Endothelial cell of umbilical vein (primary cell): ENCODE data around the gene TMEM138. TPM values are rescaled to one million over a fixed set of nuclear protein-coding genes. Genes with fewer than 3 reads are reported as not detected.

ENCODE experiments used
- BruUV-seq: library from RNA; stranded (reverse); fragments of 400-500 nt; replicated peaks from 2 replicates; lab custom pipeline; 2021; lab: Mats Ljungman, UMichigan
- CTCF ChIA-PET: fragments of 300-600, 350-600 bp; sonication (Branson Sonifier 250); formaldehyde crosslinking; loops from one replicate; lab custom pipeline; 2021; ENCODE audit warnings: antibody characterized with exemption, inconsistent platforms; lab: Charles Lee
- POLR2A ChIA-PET: fragments of 300-600, 350-600 bp; sonication (Branson Sonifier 250); formaldehyde crosslinking; loops from one replicate; lab custom pipeline; 2021; ENCODE audit warnings: antibody characterized with exemption, inconsistent platforms; lab: Charles Lee
- DNase-seq: peaks from one replicate; pipeline ENCODE4 v3.0.0-alpha.2; 2011; ENCODE audit warnings: low read depth, low spot score
- FAIRE-seq: peaks from 2 replicates; lab custom pipeline; 2011; peaks lifted over from hg19 to GRCh38; lab: Jason Lieb, UNC
- H2AFZ ChIP-seq: 2 replicates; pipeline ENCODE4 v1.6.0; 2012; ENCODE audit warnings: low read depth, low read length, control low read depth, inconsistent platforms
- H3K27ac ChIP-seq: 2 replicates; pipeline ENCODE4 v1.5.1; 2011; ENCODE audit warnings: low read depth, mild to moderate bottlenecking, control low read depth, low read length, moderate library complexity; ENCODE audit not compliant: insufficient read depth
- H3K27me3 ChIP-seq, 2 experiments: 2 replicates each; pipeline versions ENCODE4 v1.6.0 to v1.6.1; 2011; ENCODE audit warnings: low read length in 2 of 2, mixed read lengths in 1 of 2; ENCODE audit not compliant: control insufficient read depth in 2 of 2, insufficient read depth in 2 of 2
- H3K36me3 ChIP-seq, 2 experiments: 2 replicates in 1 of 2; 3 replicates in 1 of 2; pipeline ENCODE4 v1.5.1; 2011; ENCODE audit warnings: low read length in 2 of 2, mild to moderate bottlenecking in 1 of 2, moderate library complexity in 1 of 2; ENCODE audit not compliant: control insufficient read depth in 2 of 2, insufficient read depth in 2 of 2; ENCODE audit errors: extremely low read depth in 1 of 2
- H3K4me1 ChIP-seq: 3 replicates; pipeline ENCODE4 v1.5.1; 2011; ENCODE audit warnings: mild to moderate bottlenecking, low read length; ENCODE audit not compliant: control insufficient read depth, insufficient read depth; ENCODE audit errors: extremely low read depth
- H3K4me2 ChIP-seq: 2 replicates; pipeline ENCODE4 v1.6.1; 2011; ENCODE audit warnings: low read length, control low read depth, mixed read lengths; ENCODE audit not compliant: insufficient read depth
- H3K4me3 ChIP-seq, 3 experiments: fragments of 200-600 bp in 1 of 3; sonication (generic), shearing (Covaris generic) in 1 of 3; replicated peaks in 1 of 3; 2 replicates each; pipeline ENCODE4 v1.5.1; 2011 to 2016; ENCODE audit warnings: control low read depth in 3 of 3, low read length in 3 of 3, mild to moderate bottlenecking in 2 of 3, inconsistent platforms in 1 of 3, low read depth in 1 of 3, moderate library complexity in 1 of 3; ENCODE audit not compliant: insufficient read depth in 1 of 3
- H3K79me2 ChIP-seq: 2 replicates; pipeline ENCODE4 v1.6.0; 2012; ENCODE audit warnings: low read length, inconsistent platforms; ENCODE audit not compliant: control insufficient read depth, insufficient read depth
- H3K9ac ChIP-seq: replicated peaks from 2 replicates; pipeline ENCODE3; 2011; ENCODE audit warnings: low read length, control low read depth; ENCODE audit not compliant: insufficient read depth; ENCODE audit errors: extremely low read depth
- H3K9me1 ChIP-seq: replicated peaks from 3 replicates; pipeline ENCODE4 v1.6.0; 2011; ENCODE audit warnings: mild to moderate bottlenecking, low read length; ENCODE audit not compliant: control insufficient read depth, insufficient read depth; ENCODE audit errors: extremely low read depth
- H3K9me3 ChIP-seq: replicated peaks from 2 replicates; pipeline ENCODE4 v1.5.1; 2012; ENCODE audit warnings: low read length, inconsistent platforms; ENCODE audit not compliant: control insufficient read depth, insufficient read depth
- H4K20me1 ChIP-seq: replicated peaks from 2 replicates; pipeline ENCODE3; 2011; ENCODE audit warnings: mild to moderate bottlenecking, low read length; ENCODE audit not compliant: control insufficient read depth, insufficient read depth; ENCODE audit errors: extremely low read depth
- CTCF ChIP-seq, 2 donors: IDR thresholded peaks; 1 replicate in 1 of 2; 2 replicates in 1 of 2; pipeline ENCODE4 v1.5.1; 2011; ENCODE audit warnings: low read length in 2 of 2, mild to moderate bottlenecking in 2 of 2, moderate library complexity in 2 of 2, control low read depth in 1 of 2, inconsistent platforms in 1 of 2, low read depth in 1 of 2; ENCODE audit not compliant: insufficient read depth in 1 of 2; ENCODE audit errors: extremely low read depth in 1 of 2
- EZH2 ChIP-seq: IDR thresholded peaks from 2 replicates; pipeline ENCODE4 v1.6.1; 2012; ENCODE audit warnings: borderline replicate concordance, low read depth, mild to moderate bottlenecking, moderate library complexity, low read length, inconsistent platforms; ENCODE audit not compliant: severe bottlenecking
- FOS ChIP-seq: IDR thresholded peaks from 2 replicates; pipeline ENCODE4 v1.6.1; 2011; ENCODE audit warnings: mild to moderate bottlenecking, low read length, moderate library complexity, borderline replicate concordance; ENCODE audit not compliant: insufficient read depth
- GATA2 ChIP-seq: IDR thresholded peaks from 2 replicates; pipeline ENCODE4 v1.7.0; 2011; ENCODE audit warnings: low read depth, mild to moderate bottlenecking, moderate library complexity, mixed read lengths, low read length; ENCODE audit not compliant: insufficient read length, insufficient read depth
- JUN ChIP-seq: IDR thresholded peaks from 2 replicates; pipeline ENCODE4 v1.6.1; 2011; ENCODE audit warnings: borderline replicate concordance, low read depth; ENCODE audit not compliant: insufficient read length, insufficient read depth
- MAX ChIP-seq: IDR thresholded peaks from 2 replicates; pipeline ENCODE4 v1.6.1; 2011; ENCODE audit not compliant: insufficient read depth, insufficient read length
- MYC ChIP-seq: IDR thresholded peaks from one replicate; pipeline ENCODE4 v1.6.1; 2011; ENCODE audit warnings: mild to moderate bottlenecking, low read depth, low read length
- POLR2A ChIP-seq: IDR thresholded peaks from 2 replicates; pipeline ENCODE4 v1.6.1; 2012; ENCODE audit warnings: low read depth, mild to moderate bottlenecking, control low read depth, low read length
- POLR2AphosphoS5 ChIP-seq: IDR thresholded peaks from 2 replicates; pipeline ENCODE4 v1.6.1; 2012; ENCODE audit warnings: low read depth, mild to moderate bottlenecking, control low read depth, low read length, moderate library complexity; ENCODE audit not compliant: insufficient read depth
- dilution Hi-C: fragments of 300-500 bp; cut with MboI; formaldehyde crosslinking; loops from one replicate; pipeline ENCODE4 v1.15.0; 2019; ENCODE audit warnings: low sequenced_read_pairs; ENCODE audit not compliant: extremely low pct_ligation_motif_present
- intact Hi-C: fragments of 100-400 bp; cut with micrococcal nuclease; formaldehyde crosslinking; loops from one replicate; pipeline ENCODE4 v1.10.0; 2022
- polyA plus RNA-seq, 4 experiments: library from polyadenylated mRNA; depleted of rRNA in 3 of 4; stranded (reverse) in 3 of 4; unstranded in 1 of 4; fragments of >200 nt; gene quantifications; 2 replicates each; pipeline versions ENCODE4 v1.2.1 to v1.2.3, GENCODE V29; 2011 to 2012; ENCODE audit warnings: missing spikeins in 1 of 4
- total RNA-seq: library from RNA; stranded (reverse); gene quantifications from 2 replicates; pipeline ENCODE4 v1.2.3, GENCODE V29; 2021

Gene TMEM138
- total and polyA plus RNA-seq, 2 donors (not counting 3 experiments of a cell fraction or from before 2014, with no cell fraction given), result 37.9 to 60.0 TPM

GRCh38 chr11:61406991-61407728 lies 45.0 kb downstream of the TMEM138 start:
- no peak for TF ChIP-seq POLR2A
- no peak for TF ChIP-seq EZH2
- no peak for TF ChIP-seq FOS
- TF ChIP-seq MAX, result no peak
- no peak for TF ChIP-seq JUN
- no peak for TF ChIP-seq POLR2AphosphoS5
- TF ChIP-seq MYC, result no peak
- no peak for TF ChIP-seq GATA2
- TF ChIP-seq CTCF (IDR thresholded peaks at IDR 0.05; ENCODE audit: extremely low read depth in 1 of 2, insufficient read depth in 1 of 2, low read depth in 1 of 2, low read length in 2 of 2), result no peak
- no peak overlapping the region for H3K4me3 ChIP-seq
- H2AFZ ChIP-seq, result no peak overlapping the region
- peaks cover 38 to 43% of the 10 kb centered on the region in 2 experiments for H3K36me3 ChIP-seq
- intact Hi-C loops, result no loop called here
- H4K20me1 ChIP-seq, result no peaks in the 10 kb centered on the region
- H3K9me3 ChIP-seq, result no peaks in the 10 kb centered on the region
- ChIA-PET CTCF (no interaction called here), POLR2A (no interaction called here)
- no peaks in the 10 kb centered on the region for H3K9me1 ChIP-seq
- DNase-seq, result no peak
- no TSS peak for BruUV-seq
- dilution Hi-C loops, result no loop called here
- no peak for FAIRE-seq
- H3K27me3 ChIP-seq, result no peaks in the 10 kb centered on the region
- H3K9ac ChIP-seq, result no peak overlapping the region
- H3K27ac ChIP-seq, result no peak overlapping the region
- no peak overlapping the region for H3K4me2 ChIP-seq
- H3K79me2 ChIP-seq, result no peaks in the 10 kb centered on the region
- no peaks in the 10 kb centered on the region for H3K4me1 ChIP-seq
